Measurements from ENCODE around the gene POGLUT2. TPM values are rescaled to one million over a fixed set of nuclear protein-coding genes. Genes with fewer than 3 reads are reported as not detected.

Gene POGLUT2
- total RNA-seq, 2 experiments from 2014 or later = not detected

DNA sequence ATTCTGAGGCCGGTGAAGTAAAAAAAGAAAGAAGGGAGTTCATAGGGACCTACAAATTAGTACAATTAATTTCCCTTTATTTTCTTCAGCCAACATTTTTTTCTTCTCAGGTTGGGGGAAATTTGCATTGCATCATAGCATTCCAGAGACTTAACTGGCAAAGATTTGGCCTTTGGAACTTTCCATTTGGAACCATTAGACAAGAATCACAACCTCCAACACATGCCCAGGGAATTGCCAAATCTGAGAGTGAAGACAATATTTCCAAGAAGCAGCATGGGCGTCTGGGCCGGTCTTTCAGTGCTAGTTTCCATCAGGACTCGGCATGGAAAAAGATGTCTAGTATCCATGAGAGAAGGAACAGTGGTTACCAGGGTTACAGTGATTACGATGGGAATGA, 40.7 kb upstream of the POGLUT2 start:
- peaks cover 4% of the 10 kb centered on the region for H3K36me3 ChIP-seq (ENCODE audit: insufficient read depth, low read length)
- no peak for ATAC-seq (ENCODE audit: poor library complexity)
- Mint-ChIP-seq H3K36me3 (ENCODE audit: low read depth) (peaks cover 3% of the 10 kb centered on the region), H3K4me3 (no peak overlapping the region), H3K27ac (no peak overlapping the region), H3K9me3 (no peaks in the 10 kb centered on the region), H3K27me3 (no peaks in the 10 kb centered on the region), H3K4me1 (ENCODE audit: low read depth) (peaks cover 3% of the 10 kb centered on the region)
- CTCF ChIA-PET = no interaction called here
- TF ChIP-seq, protein P1, sequence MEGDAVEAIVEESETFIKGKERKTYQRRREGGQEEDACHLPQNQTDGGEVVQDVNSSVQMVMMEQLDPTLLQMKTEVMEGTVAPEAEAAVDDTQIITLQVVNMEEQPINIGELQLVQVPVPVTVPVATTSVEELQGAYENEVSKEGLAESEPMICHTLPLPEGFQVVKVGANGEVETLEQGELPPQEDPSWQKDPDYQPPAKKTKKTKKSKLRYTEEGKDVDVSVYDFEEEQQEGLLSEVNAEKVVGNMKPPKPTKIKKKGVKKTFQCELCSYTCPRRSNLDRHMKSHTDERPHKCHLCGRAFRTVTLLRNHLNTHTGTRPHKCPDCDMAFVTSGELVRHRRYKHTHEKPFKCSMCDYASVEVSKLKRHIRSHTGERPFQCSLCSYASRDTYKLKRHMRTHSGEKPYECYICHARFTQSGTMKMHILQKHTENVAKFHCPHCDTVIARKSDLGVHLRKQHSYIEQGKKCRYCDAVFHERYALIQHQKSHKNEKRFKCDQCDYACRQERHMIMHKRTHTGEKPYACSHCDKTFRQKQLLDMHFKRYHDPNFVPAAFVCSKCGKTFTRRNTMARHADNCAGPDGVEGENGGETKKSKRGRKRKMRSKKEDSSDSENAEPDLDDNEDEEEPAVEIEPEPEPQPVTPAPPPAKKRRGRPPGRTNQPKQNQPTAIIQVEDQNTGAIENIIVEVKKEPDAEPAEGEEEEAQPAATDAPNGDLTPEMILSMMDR (IDR thresholded peaks at IDR 0.05) = no peak
- no peak for DNase-seq
- no peak overlapping the region for H3K27ac ChIP-seq (ENCODE audit: low read depth in 1 of 2, low read length in 2 of 2)
- H3K4me1 ChIP-seq (ENCODE audit: insufficient read depth, low read length) = peaks cover under 1% of the 10 kb centered on the region
- no peaks in the 10 kb centered on the region for H3K9me3 ChIP-seq (ENCODE audit: control insufficient read depth in 1 of 2, insufficient read depth in 1 of 2, low read length in 2 of 2)
- POLR2A ChIA-PET = interaction anchor here (1.0 kb wide), 1 partner anchor 248 kb away, joined by 3 read pairs; no protein-coding TSS in a partner anchor
- intact Hi-C loops (cut with DNase I, micrococcal nuclease) = no loop called here
- H3K27me3 ChIP-seq (ENCODE audit: control insufficient read depth in 1 of 2, insufficient read depth in 2 of 2, low read length in 2 of 2) = no peaks in the 10 kb centered on the region
- no peak overlapping the region for H3K4me3 ChIP-seq (ENCODE audit: low read length)

DNA sequence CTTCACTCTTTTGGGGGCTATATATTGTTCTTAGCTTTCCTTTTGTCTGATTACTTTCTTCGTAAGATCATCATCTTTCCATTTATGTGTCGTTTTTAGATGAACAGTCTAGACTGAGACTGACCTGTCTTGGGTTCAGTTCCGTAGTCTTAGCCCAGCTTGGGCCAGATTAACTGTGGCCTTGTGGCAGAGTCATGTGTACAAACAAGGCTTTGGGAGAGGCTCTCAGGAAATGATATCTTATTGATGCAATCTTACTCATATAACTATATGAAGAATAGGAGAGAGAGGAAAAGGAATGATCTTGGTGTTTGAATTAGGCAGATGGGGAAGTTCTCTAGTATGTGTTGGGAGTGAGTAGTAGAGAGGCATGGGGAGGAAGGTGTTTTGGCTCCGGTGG, 40.2 kb upstream of the POGLUT2 start:
- ChIA-PET POLR2A (interaction anchor here (1.0 kb wide), 1 partner anchor 247 kb away, joined by 3 read pairs; no protein-coding TSS in a partner anchor), CTCF (no interaction called here)
- H3K27me3 Mint-ChIP-seq = no peaks in the 10 kb centered on the region

DNA sequence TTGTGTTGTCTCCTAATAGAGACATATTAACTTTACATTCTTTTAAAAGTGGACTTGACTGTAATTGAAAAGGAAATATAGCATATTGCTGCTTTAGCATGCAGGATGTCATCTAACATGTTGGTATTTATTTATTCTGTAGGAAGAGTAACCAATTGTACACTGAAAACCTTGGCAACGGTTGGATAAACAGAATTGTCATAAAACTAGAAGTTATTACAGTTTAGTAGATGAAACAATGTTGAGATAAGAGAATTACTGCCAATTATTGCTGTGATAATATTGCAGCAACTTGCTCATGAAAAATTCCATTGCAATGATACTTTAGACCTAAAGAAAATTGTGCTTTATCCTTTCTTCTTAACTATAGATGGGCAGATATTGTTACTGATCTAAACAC, 39.5 kb upstream of the POGLUT2 start:
- intact Hi-C loops (cut with DNase I, micrococcal nuclease) = no loop called here
- ATAC-seq (ENCODE audit: poor library complexity) = no peak
- H3K27me3 ChIP-seq (ENCODE audit: control insufficient read depth in 1 of 2, insufficient read depth in 2 of 2, low read length in 2 of 2) = no peaks in the 10 kb centered on the region
- no peak overlapping the region for H3K27ac ChIP-seq (ENCODE audit: low read depth in 1 of 2, low read length in 2 of 2)
- no peaks in the 10 kb centered on the region for H3K9me3 ChIP-seq (ENCODE audit: control insufficient read depth in 1 of 2, insufficient read depth in 1 of 2, low read length in 2 of 2)
- peaks cover 4% of the 10 kb centered on the region for H3K36me3 ChIP-seq (ENCODE audit: insufficient read depth, low read length)
- ChIA-PET POLR2A (interaction anchor here (1.0 kb wide), 1 partner anchor 247 kb away, joined by 3 read pairs; no protein-coding TSS in a partner anchor), CTCF (no interaction called here)
- TF ChIP-seq, protein P1 (IDR thresholded peaks at IDR 0.05) = no peak
- Mint-ChIP-seq H3K27me3 (no peaks in the 10 kb centered on the region), H3K4me3 (no peak overlapping the region), H3K9me3 (no peaks in the 10 kb centered on the region), H3K4me1 (ENCODE audit: low read depth) (no peaks in the 10 kb centered on the region), H3K27ac (no peak overlapping the region), H3K36me3 (ENCODE audit: low read depth) (peaks cover 5% of the 10 kb centered on the region)
- H3K4me3 ChIP-seq (ENCODE audit: low read length) = no peak overlapping the region
- H3K4me1 ChIP-seq (ENCODE audit: insufficient read depth, low read length) = no peaks in the 10 kb centered on the region
- DNase-seq = no peak

More for the DNA sequence above, 40.2 kb upstream of the POGLUT2 start:
- DNase-seq (no peak), ATAC-seq (ENCODE audit: poor library complexity) (no peak)
- Histone ChIP-seq H3K4me3 (ENCODE audit: low read length) (no peak overlapping the region), H3K4me1 (ENCODE audit: insufficient read depth, low read length) (no peaks in the 10 kb centered on the region), H3K27ac (ENCODE audit: low read depth in 1 of 2, low read length in 2 of 2) (no peak overlapping the region), H3K27me3 (ENCODE audit: control insufficient read depth in 1 of 2, insufficient read depth in 2 of 2, low read length in 2 of 2) (no peaks in the 10 kb centered on the region), H3K36me3 (ENCODE audit: insufficient read depth, low read length) (peaks cover 4% of the 10 kb centered on the region), H3K9me3 (ENCODE audit: control insufficient read depth in 1 of 2, insufficient read depth in 1 of 2, low read length in 2 of 2) (no peaks in the 10 kb centered on the region)
- intact Hi-C loops (cut with DNase I, micrococcal nuclease) = no loop called here
- TF ChIP-seq, protein P1 (IDR thresholded peaks at IDR 0.05) = no peak
- no peaks in the 10 kb centered on the region for H3K4me1 Mint-ChIP-seq (ENCODE audit: low read depth)
- H3K9me3 Mint-ChIP-seq = no peaks in the 10 kb centered on the region
- no peak overlapping the region for H3K27ac Mint-ChIP-seq
- peaks cover 5% of the 10 kb centered on the region for H3K36me3 Mint-ChIP-seq (ENCODE audit: low read depth)
- H3K4me3 Mint-ChIP-seq = no peak overlapping the region
